ENCODE measurements around the gene TMEM117.

Gene TMEM117

DNA sequence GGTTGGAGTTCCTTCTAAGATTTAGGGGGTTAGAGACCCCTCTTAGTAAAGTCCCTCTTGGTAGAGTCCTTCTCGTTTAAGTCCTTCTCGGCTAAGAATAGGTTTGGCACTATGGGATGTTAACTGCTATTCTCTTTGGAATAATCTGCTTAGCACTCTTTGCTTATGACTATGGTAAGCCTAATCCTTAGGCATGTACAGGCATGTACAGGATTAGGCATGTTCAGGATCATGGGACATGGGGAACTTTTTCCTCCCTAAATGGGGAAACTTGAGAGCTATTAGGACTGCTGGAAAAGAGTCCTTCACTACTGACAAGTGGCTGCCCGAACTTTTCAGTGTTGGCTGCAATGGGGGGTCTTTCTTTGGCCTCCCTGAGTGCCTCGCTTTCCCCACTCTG is 193.3 kb downstream of the TMEM117 start:
- no peaks in the 10 kb centered on the region for H4K20me1 ChIP-seq (ENCODE audit: insufficient read depth)
- H3K27ac ChIP-seq: no peak overlapping the region
- H3K4me2 ChIP-seq: no peak overlapping the region
- no peaks in the 10 kb centered on the region for H3K36me3 ChIP-seq (ENCODE audit: insufficient read depth)
- H3K79me2 ChIP-seq (ENCODE audit: insufficient read depth, low read depth): no peaks in the 10 kb centered on the region
- no peak overlapping the region for H3K4me3 ChIP-seq (IDR thresholded peaks at IDR 0.05; ENCODE audit: insufficient read depth, low read depth, low read length)
- H3K27me3 ChIP-seq (ENCODE audit: insufficient read depth, low read depth): no peaks in the 10 kb centered on the region
- H3K4me1 ChIP-seq (ENCODE audit: low read depth, poor library complexity, severe bottlenecking): no peaks in the 10 kb centered on the region
- no peak overlapping the region for H3K9ac ChIP-seq
- TF ChIP-seq, protein P1, sequence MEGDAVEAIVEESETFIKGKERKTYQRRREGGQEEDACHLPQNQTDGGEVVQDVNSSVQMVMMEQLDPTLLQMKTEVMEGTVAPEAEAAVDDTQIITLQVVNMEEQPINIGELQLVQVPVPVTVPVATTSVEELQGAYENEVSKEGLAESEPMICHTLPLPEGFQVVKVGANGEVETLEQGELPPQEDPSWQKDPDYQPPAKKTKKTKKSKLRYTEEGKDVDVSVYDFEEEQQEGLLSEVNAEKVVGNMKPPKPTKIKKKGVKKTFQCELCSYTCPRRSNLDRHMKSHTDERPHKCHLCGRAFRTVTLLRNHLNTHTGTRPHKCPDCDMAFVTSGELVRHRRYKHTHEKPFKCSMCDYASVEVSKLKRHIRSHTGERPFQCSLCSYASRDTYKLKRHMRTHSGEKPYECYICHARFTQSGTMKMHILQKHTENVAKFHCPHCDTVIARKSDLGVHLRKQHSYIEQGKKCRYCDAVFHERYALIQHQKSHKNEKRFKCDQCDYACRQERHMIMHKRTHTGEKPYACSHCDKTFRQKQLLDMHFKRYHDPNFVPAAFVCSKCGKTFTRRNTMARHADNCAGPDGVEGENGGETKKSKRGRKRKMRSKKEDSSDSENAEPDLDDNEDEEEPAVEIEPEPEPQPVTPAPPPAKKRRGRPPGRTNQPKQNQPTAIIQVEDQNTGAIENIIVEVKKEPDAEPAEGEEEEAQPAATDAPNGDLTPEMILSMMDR (conservative IDR thresholded peaks at IDR 0.05; ENCODE audit: low read depth, low read length): no peak
- no peak overlapping the region for H2AFZ ChIP-seq (ENCODE audit: low read depth)

DNA sequence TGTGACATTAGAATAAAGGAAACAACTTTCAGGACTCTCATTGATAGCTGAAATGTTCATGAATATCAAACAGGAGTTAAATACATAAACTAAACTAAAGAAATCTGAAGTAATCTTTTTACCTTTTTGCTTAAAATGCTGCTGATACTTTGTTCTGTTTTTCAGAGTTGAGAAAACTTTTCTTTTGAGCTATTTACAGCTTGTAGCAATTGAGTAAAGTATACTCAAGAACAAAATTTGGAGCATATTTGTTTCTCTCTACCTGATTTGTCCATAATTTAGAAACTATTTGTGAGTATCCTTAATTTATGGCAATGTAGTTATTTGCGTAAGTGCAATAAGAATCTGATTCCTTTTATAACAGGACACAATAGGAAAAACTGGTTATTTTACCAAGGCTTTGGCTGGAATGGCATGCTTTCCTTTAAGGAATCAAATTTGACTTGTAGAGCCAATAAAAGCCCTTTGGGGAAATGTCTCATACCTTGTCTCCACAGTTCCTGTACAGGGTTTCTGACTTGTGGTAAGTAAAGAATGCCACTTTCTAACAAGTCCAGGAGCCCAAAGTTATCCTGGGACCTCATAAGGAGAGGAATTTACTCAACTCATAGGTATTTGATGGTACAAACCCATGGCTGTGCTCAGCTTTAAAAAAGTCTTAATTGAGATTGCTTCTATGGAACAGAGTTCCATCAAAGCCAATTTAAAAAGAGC is 195.7 kb downstream of the TMEM117 start:
- Histone ChIP-seq H2AFZ (ENCODE audit: low read depth) (no peak overlapping the region), H4K20me1 (ENCODE audit: insufficient read depth) (no peaks in the 10 kb centered on the region), H3K4me3 (IDR thresholded peaks at IDR 0.05; ENCODE audit: insufficient read depth, low read depth, low read length) (no peak overlapping the region), H3K36me3 (ENCODE audit: insufficient read depth) (no peaks in the 10 kb centered on the region), H3K79me2 (ENCODE audit: insufficient read depth, low read depth) (no peaks in the 10 kb centered on the region), H3K27ac (no peak overlapping the region), H3K4me1 (ENCODE audit: low read depth, poor library complexity, severe bottlenecking) (no peaks in the 10 kb centered on the region), H3K9ac (no peak overlapping the region), H3K27me3 (ENCODE audit: insufficient read depth, low read depth) (no peaks in the 10 kb centered on the region), H3K4me2 (no peak overlapping the region)
- TF ChIP-seq, protein P1 (conservative IDR thresholded peaks at IDR 0.05; ENCODE audit: low read depth, low read length): no peak

- Histone ChIP-seq H3K27ac (no peak overlapping the region), H4K20me1 (ENCODE audit: insufficient read depth) (no peaks in the 10 kb centered on the region), H2AFZ (ENCODE audit: low read depth) (no peak overlapping the region), H3K9ac (no peak overlapping the region), H3K27me3 (ENCODE audit: insufficient read depth, low read depth) (no peaks in the 10 kb centered on the region), H3K4me1 (ENCODE audit: low read depth, poor library complexity, severe bottlenecking) (no peaks in the 10 kb centered on the region), H3K79me2 (ENCODE audit: insufficient read depth, low read depth) (no peaks in the 10 kb centered on the region), H3K36me3 (ENCODE audit: insufficient read depth) (no peaks in the 10 kb centered on the region), H3K4me3 (IDR thresholded peaks at IDR 0.05; ENCODE audit: insufficient read depth, low read depth, low read length) (no peak overlapping the region), H3K4me2 (no peak overlapping the region)
- TF ChIP-seq, protein P1 (conservative IDR thresholded peaks at IDR 0.05; ENCODE audit: low read depth, low read length): no peak
These were observed 199.0 kb downstream of the TMEM117 start for GRCh38 chr12:44034906-44035305.

GRCh38 chr12:44036875-44037443 is 201.1 kb downstream of the TMEM117 start:
- Histone ChIP-seq H3K27ac (no peak overlapping the region), H3K4me3 (IDR thresholded peaks at IDR 0.05; ENCODE audit: insufficient read depth, low read depth, low read length) (no peak overlapping the region), H3K4me2 (no peak overlapping the region), H3K27me3 (ENCODE audit: insufficient read depth, low read depth) (no peaks in the 10 kb centered on the region), H3K9ac (no peak overlapping the region), H3K4me1 (ENCODE audit: low read depth, poor library complexity, severe bottlenecking) (no peaks in the 10 kb centered on the region), H4K20me1 (ENCODE audit: insufficient read depth) (no peaks in the 10 kb centered on the region), H2AFZ (ENCODE audit: low read depth) (no peak overlapping the region), H3K36me3 (ENCODE audit: insufficient read depth) (no peaks in the 10 kb centered on the region), H3K79me2 (ENCODE audit: insufficient read depth, low read depth) (no peaks in the 10 kb centered on the region)
- TF ChIP-seq, protein P1 (conservative IDR thresholded peaks at IDR 0.05; ENCODE audit: low read depth, low read length): no peak
